Astrocyte of the cerebellum (primary cell): ENCODE data around the gene NOTCH1.

Experiments used
- DNase-seq: peaks from one replicate; pipeline ENCODE4 v3.0.0-alpha.2; 2011; ENCODE audit warnings: low read depth
- H3K4me3 ChIP-seq: 2 replicates; pipeline ENCODE4 v1.5.1; 2011; ENCODE audit warnings: mild to moderate bottlenecking, low read depth, low read length, moderate library complexity
- CTCF ChIP-seq: IDR thresholded peaks from 2 replicates; pipeline ENCODE4 v1.5.1; 2012; ENCODE audit warnings: low read length, low read depth, moderate library complexity, mild to moderate bottlenecking; ENCODE audit errors: missing control alignments
- in situ Hi-C: cut with HindIII; loops from 2 replicates; pipeline ENCODE4 v1.10.0; 2017; ENCODE audit warnings: low sequenced_read_pairs

The NOTCH1 gene

GRCh38 chr9:136471802-136472487 lies 73.9 kb downstream of the NOTCH1 start:
- TF ChIP-seq CTCF = no peak
- H3K4me3 ChIP-seq = no peak overlapping the region
- no peak for DNase-seq
- in situ Hi-C loops = no loop called here

- H3K4me3 ChIP-seq = no peak overlapping the region
- in situ Hi-C loops = no loop called here
- no peak for DNase-seq
- no peak for TF ChIP-seq CTCF
These were observed 74.9 kb downstream of the NOTCH1 start for GRCh38 chr9:136470792-136471469.

- in situ Hi-C loops = no loop called here
- no peak for TF ChIP-seq CTCF
- DNase-seq = no peak
- H3K4me3 ChIP-seq = no peak overlapping the region
These were observed 75.5 kb downstream of the NOTCH1 start for GRCh38 chr9:136470356-136470755.

- no peak for TF ChIP-seq CTCF
- DNase-seq = no peak
- H3K4me3 ChIP-seq = no peak overlapping the region
- in situ Hi-C loops = no loop called here
These were observed 78.1 kb downstream of the NOTCH1 start for GRCh38 chr9:136467766-136468165.

GRCh38 chr9:136466155-136466541 lies 79.7 kb downstream of the NOTCH1 start:
- H3K4me3 ChIP-seq = no peak overlapping the region
- in situ Hi-C loops = no loop called here
- TF ChIP-seq CTCF = no peak
- DNase-seq = no peak

GRCh38 chr9:136465500-136466154 lies 80.2 kb downstream of the NOTCH1 start:
- in situ Hi-C loops = no loop called here
- no peak overlapping the region for H3K4me3 ChIP-seq
- DNase-seq = no peak
- TF ChIP-seq CTCF = no peak
